ENCODE data around the gene CDKL2.

CDKL2 gene

GRCh38 chr4:75659512-75660031, 29.2 kb upstream of the CDKL2 start:
- H3K27me3 ChIP-seq (ENCODE audit: insufficient read depth, low read length) = no peaks in the 10 kb centered on the region

DNA sequence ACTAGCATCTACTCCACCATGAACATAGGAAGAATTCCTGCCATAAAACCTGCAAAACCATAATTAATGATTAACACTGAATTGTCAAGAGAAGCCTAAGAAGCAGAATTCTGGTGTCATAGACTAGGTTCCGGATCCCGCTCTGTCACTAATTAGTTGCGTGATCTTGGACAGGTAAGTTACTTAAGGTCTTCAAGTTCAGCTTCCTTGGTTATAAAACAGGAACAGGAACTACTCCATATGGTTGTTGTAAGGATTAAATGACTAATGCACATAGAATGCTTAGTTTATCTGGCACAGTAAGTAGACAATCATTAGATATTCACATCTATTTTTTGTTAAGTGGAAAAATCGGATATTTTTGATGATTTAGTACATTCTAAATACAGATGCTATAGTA, 28.5 kb upstream of the CDKL2 start:
- TF ChIP-seq CTCF (IDR thresholded peaks at IDR 0.05; ENCODE audit: low read length) (no peak), EZH2 (IDR thresholded peaks at IDR 0.05; ENCODE audit: borderline replicate concordance, low read length) (no peak)
- Histone ChIP-seq H3K9me2 (ENCODE audit: low read depth, low read length) (no peaks in the 10 kb centered on the region), H2AFZ (ENCODE audit: low read length) (no peak overlapping the region), H3K36me3 (ENCODE audit: insufficient read depth, low read length) (peaks cover 91% of the 10 kb centered on the region), H3F3A (ENCODE audit: insufficient read depth, low read length) (no peaks in the 10 kb centered on the region), H3K79me2 (ENCODE audit: insufficient read depth, low read length) (peaks cover 49% of the 10 kb centered on the region), H3K4me3 (ENCODE audit: low read depth, low read length, poor library complexity, severe bottlenecking) (no peak overlapping the region), H3K9me3 (ENCODE audit: low read length) (no peaks in the 10 kb centered on the region), H3K4me2 (ENCODE audit: low read length) (no peak overlapping the region), H3K27me3 (ENCODE audit: insufficient read depth, low read length) (no peaks in the 10 kb centered on the region), H4K20me1 (ENCODE audit: insufficient read depth, low read length) (peaks cover 7% of the 10 kb centered on the region), H3K4me1 (ENCODE audit: insufficient read depth, low read length, severe bottlenecking) (no peaks in the 10 kb centered on the region), H3K27ac (ENCODE audit: low read depth, low read length, poor library complexity, severe bottlenecking) (no peak overlapping the region), H3K9ac (ENCODE audit: low read length) (no peak overlapping the region)

More at GRCh38 chr4:75659512-75660031, 29.2 kb upstream of the CDKL2 start:
- Histone ChIP-seq H2AFZ (ENCODE audit: low read length) (no peak overlapping the region), H3K9ac (ENCODE audit: low read length) (no peak overlapping the region), H3K79me2 (ENCODE audit: insufficient read depth, low read length) (peaks cover 56% of the 10 kb centered on the region), H3F3A (ENCODE audit: insufficient read depth, low read length) (no peaks in the 10 kb centered on the region), H3K9me2 (ENCODE audit: low read depth, low read length) (no peaks in the 10 kb centered on the region), H3K27ac (ENCODE audit: low read depth, low read length, poor library complexity, severe bottlenecking) (no peak overlapping the region), H4K20me1 (ENCODE audit: insufficient read depth, low read length) (peaks cover 7% of the 10 kb centered on the region), H3K36me3 (ENCODE audit: insufficient read depth, low read length) (peaks cover 84% of the 10 kb centered on the region), H3K4me1 (ENCODE audit: insufficient read depth, low read length, severe bottlenecking) (no peaks in the 10 kb centered on the region), H3K4me2 (ENCODE audit: low read length) (no peak overlapping the region), H3K9me3 (ENCODE audit: low read length) (no peaks in the 10 kb centered on the region), H3K4me3 (ENCODE audit: low read depth, low read length, poor library complexity, severe bottlenecking) (no peak overlapping the region)
- TF ChIP-seq CTCF (IDR thresholded peaks at IDR 0.05; ENCODE audit: low read length) = no peak
- TF ChIP-seq EZH2 (IDR thresholded peaks at IDR 0.05; ENCODE audit: borderline replicate concordance, low read length) = no peak

- no peaks in the 10 kb centered on the region for H3F3A ChIP-seq (ENCODE audit: insufficient read depth, low read length)
- no peak overlapping the region for H3K4me2 ChIP-seq (ENCODE audit: low read length)
- H3K9ac ChIP-seq (ENCODE audit: low read length) = no peak overlapping the region
- H4K20me1 ChIP-seq (ENCODE audit: insufficient read depth, low read length) = peaks cover 3% of the 10 kb centered on the region; the same call in 1 of the 2 replicates
- H2AFZ ChIP-seq (ENCODE audit: low read length) = no peak overlapping the region
- H3K4me3 ChIP-seq (ENCODE audit: low read depth, low read length, poor library complexity, severe bottlenecking) = no peak overlapping the region
- H3K9me3 ChIP-seq (ENCODE audit: low read length) = no peaks in the 10 kb centered on the region
- no peaks in the 10 kb centered on the region for H3K9me2 ChIP-seq (ENCODE audit: low read depth, low read length)
- no peaks in the 10 kb centered on the region for H3K27me3 ChIP-seq (ENCODE audit: insufficient read depth, low read length)
- peaks cover 19% of the 10 kb centered on the region for H3K79me2 ChIP-seq (ENCODE audit: insufficient read depth, low read length)
- H3K27ac ChIP-seq (ENCODE audit: low read depth, low read length, poor library complexity, severe bottlenecking) = no peak overlapping the region
- TF ChIP-seq EZH2 (IDR thresholded peaks at IDR 0.05; ENCODE audit: borderline replicate concordance, low read length) (no peak), CTCF (IDR thresholded peaks at IDR 0.05; ENCODE audit: low read length) (no peak)
- peaks cover 100% of the 10 kb centered on the region for H3K36me3 ChIP-seq (ENCODE audit: insufficient read depth, low read length)
- no peaks in the 10 kb centered on the region for H3K4me1 ChIP-seq (ENCODE audit: insufficient read depth, low read length, severe bottlenecking)
Measured at GRCh38 chr4:75655562-75655961, 25.2 kb upstream of the CDKL2 start.
